ENCODE results near the gene EZR.

- TF ChIP-seq REST (IDR thresholded peaks at IDR 0.05; ENCODE audit: insufficient replicate concordance, low read depth) (no peak), CTCF (IDR thresholded peaks at IDR 0.05; ENCODE audit: insufficient read depth, low read length) (no peak), POLR2AphosphoS5 (IDR thresholded peaks at IDR 0.05; ENCODE audit: low read depth) (no peak)
Observed at GRCh38 chr6:158807515-158808441, 11.4 kb downstream of the EZR start.

All from HL-60 (cell line).